HG02798 (cell line): ENCODE measurements around the gene NCAM1.

ENCODE experiments used
- ATAC-seq: cut with Tn5 transposase; IDR thresholded peaks from one replicate; pipeline ENCODE4 v1.9.1; 2021; ENCODE audit warnings: mild to moderate bottlenecking; ENCODE audit not compliant: unreplicated experiment, poor library complexity

Gene NCAM1

GRCh38 chr11:112967082-112967481, 5.9 kb downstream of the NCAM1 start:
- no peak for ATAC-seq

- ATAC-seq = no peak
These were observed 7.9 kb downstream of the NCAM1 start for GRCh38 chr11:112968941-112969713.

GRCh38 chr11:112971195-112971594, 10.0 kb downstream of the NCAM1 start:
- ATAC-seq = no peak

GRCh38 chr11:112971827-112972226, 10.6 kb downstream of the NCAM1 start:
- no peak for ATAC-seq

- ATAC-seq = no peak
These were observed 11.4 kb downstream of the NCAM1 start for GRCh38 chr11:112972399-112973145.

GRCh38 chr11:112975051-112975450, 13.8 kb downstream of the NCAM1 start:
- no peak for ATAC-seq

- no peak for ATAC-seq
These were observed 14.3 kb downstream of the NCAM1 start for GRCh38 chr11:112975493-112975892.

- no peak for ATAC-seq
These were observed 16.5 kb downstream of the NCAM1 start for GRCh38 chr11:112977755-112978154.

- no peak for ATAC-seq
These were observed 22.7 kb downstream of the NCAM1 start for GRCh38 chr11:112983887-112984286.

GRCh38 chr11:112989198-112989597, 28.0 kb downstream of the NCAM1 start:
- no peak for ATAC-seq

- ATAC-seq = no peak
These were observed 32.6 kb downstream of the NCAM1 start for GRCh38 chr11:112993808-112994207.

- ATAC-seq = no peak
These were observed 34.3 kb downstream of the NCAM1 start for GRCh38 chr11:112995423-112996090.

- no peak for ATAC-seq
These were observed 35.8 kb downstream of the NCAM1 start for GRCh38 chr11:112996994-112997393.

GRCh38 chr11:112997857-112998466, 36.7 kb downstream of the NCAM1 start:
- no peak for ATAC-seq

- no peak for ATAC-seq
These were observed 38.3 kb downstream of the NCAM1 start for GRCh38 chr11:112999520-112999919.

- no peak for ATAC-seq
These were observed 40.5 kb downstream of the NCAM1 start for GRCh38 chr11:113001709-113002108.

GRCh38 chr11:113006896-113007445, 45.8 kb downstream of the NCAM1 start:
- no peak for ATAC-seq

- no peak for ATAC-seq
These were observed 53.3 kb downstream of the NCAM1 start for GRCh38 chr11:113014262-113015097.

GRCh38 chr11:113015098-113015455, 53.9 kb downstream of the NCAM1 start:
- no peak for ATAC-seq

GRCh38 chr11:113016905-113017304, 55.7 kb downstream of the NCAM1 start:
- no peak for ATAC-seq
